Mesothelial cell of epicardium (in vitro differentiated cells): ENCODE results near the gene E2F1. TPM values are rescaled to one million over a fixed set of nuclear protein-coding genes. Genes with fewer than 3 reads are reported as not detected.

Experiments used
- DNase-seq, 2 experiments: peaks; one replicate each; pipeline ENCODE4 v3.0.0; 2021; ENCODE audit warnings: low spot score in 2 of 2; ENCODE audit not compliant: unreplicated experiment in 2 of 2
- H3K27ac Mint-ChIP-seq: 2 replicates; pipeline ENCODE4 v1.8.0; 2021; ENCODE audit warnings: mixed read lengths
- H3K27me3 Mint-ChIP-seq: 2 replicates; pipeline ENCODE4 v1.8.0; 2021; ENCODE audit warnings: low read depth, mixed read lengths
- H3K36me3 Mint-ChIP-seq: 2 replicates; pipeline ENCODE4 v1.8.0; 2021; ENCODE audit warnings: mixed read lengths
- H3K4me1 Mint-ChIP-seq: 2 replicates; pipeline ENCODE4 v1.8.0; 2021; ENCODE audit warnings: mixed read lengths
- H3K4me3 Mint-ChIP-seq: 2 replicates; pipeline ENCODE4 v1.8.0; 2021; ENCODE audit warnings: mild to moderate bottlenecking, moderate library complexity, mixed read lengths
- H3K9me3 Mint-ChIP-seq: 2 replicates; pipeline ENCODE4 v1.8.0; 2021; ENCODE audit warnings: mixed read lengths
- total RNA-seq: library from RNA; stranded (reverse); gene quantifications from 3 replicates; pipeline ENCODE4 v1.2.1, GENCODE V29; 2021
- TF ChIP-seq, protein P1 (sequence below): fragments of 200-600 bp; sonication (generic); IDR thresholded peaks from one replicate; pipeline ENCODE4 v1.5.0; 2021; ENCODE audit warnings: antibody characterized with exemption; ENCODE audit not compliant: unreplicated experiment

Gene E2F1
- total RNA-seq, 1 donor from 2014 or later, result 16.7 TPM

- no peak for DNase-seq
- no peaks in the 10 kb centered on the region for H3K27me3 Mint-ChIP-seq
- no peak overlapping the region for H3K4me3 Mint-ChIP-seq
- TF ChIP-seq, protein P1, sequence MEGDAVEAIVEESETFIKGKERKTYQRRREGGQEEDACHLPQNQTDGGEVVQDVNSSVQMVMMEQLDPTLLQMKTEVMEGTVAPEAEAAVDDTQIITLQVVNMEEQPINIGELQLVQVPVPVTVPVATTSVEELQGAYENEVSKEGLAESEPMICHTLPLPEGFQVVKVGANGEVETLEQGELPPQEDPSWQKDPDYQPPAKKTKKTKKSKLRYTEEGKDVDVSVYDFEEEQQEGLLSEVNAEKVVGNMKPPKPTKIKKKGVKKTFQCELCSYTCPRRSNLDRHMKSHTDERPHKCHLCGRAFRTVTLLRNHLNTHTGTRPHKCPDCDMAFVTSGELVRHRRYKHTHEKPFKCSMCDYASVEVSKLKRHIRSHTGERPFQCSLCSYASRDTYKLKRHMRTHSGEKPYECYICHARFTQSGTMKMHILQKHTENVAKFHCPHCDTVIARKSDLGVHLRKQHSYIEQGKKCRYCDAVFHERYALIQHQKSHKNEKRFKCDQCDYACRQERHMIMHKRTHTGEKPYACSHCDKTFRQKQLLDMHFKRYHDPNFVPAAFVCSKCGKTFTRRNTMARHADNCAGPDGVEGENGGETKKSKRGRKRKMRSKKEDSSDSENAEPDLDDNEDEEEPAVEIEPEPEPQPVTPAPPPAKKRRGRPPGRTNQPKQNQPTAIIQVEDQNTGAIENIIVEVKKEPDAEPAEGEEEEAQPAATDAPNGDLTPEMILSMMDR, result no peak
- peaks cover 13% of the 10 kb centered on the region for H3K4me1 Mint-ChIP-seq
- H3K36me3 Mint-ChIP-seq, result peaks cover 4% of the 10 kb centered on the region
- H3K9me3 Mint-ChIP-seq, result no peaks in the 10 kb centered on the region
- H3K27ac Mint-ChIP-seq, result peak overlapping the region; percentile 10
Observed at GRCh38 chr20:33681728-33682353, 4.3 kb downstream of the E2F1 start.

DNA sequence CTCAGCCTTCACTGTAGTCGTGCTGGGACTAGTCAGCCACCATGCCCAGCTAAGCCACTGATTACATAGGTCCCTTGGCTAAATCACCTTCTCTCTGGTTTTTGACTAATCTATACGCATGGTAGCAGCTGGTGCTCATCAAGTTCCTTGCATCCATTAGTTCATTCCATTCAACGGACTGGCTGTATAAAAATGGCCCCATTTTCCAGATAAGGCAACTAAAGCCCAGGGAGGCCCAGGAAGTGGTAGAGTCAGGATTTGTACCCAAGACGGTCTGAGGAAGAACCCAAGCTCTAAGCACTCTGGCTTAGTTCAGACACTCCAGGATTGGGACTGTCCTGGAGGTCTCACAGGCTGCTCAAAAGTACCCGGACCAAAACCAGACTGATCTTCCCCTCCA is 4.9 kb downstream of the E2F1 start:
- H3K36me3 Mint-ChIP-seq, result peaks cover 4% of the 10 kb centered on the region
- no peak overlapping the region for H3K27ac Mint-ChIP-seq
- DNase-seq, result no peak
- no peak overlapping the region for H3K4me3 Mint-ChIP-seq
- TF ChIP-seq, protein P1, result no peak
- H3K4me1 Mint-ChIP-seq, result peaks cover 9% of the 10 kb centered on the region
- no peaks in the 10 kb centered on the region for H3K27me3 Mint-ChIP-seq
- no peaks in the 10 kb centered on the region for H3K9me3 Mint-ChIP-seq

GRCh38 chr20:33680686-33681085 is 5.5 kb downstream of the E2F1 start:
- no peak overlapping the region for H3K27ac Mint-ChIP-seq
- peaks cover 14% of the 10 kb centered on the region for H3K4me1 Mint-ChIP-seq
- DNase-seq, result no peak
- H3K4me3 Mint-ChIP-seq, result no peak overlapping the region
- TF ChIP-seq, protein P1, result no peak
- no peaks in the 10 kb centered on the region for H3K9me3 Mint-ChIP-seq
- peaks cover 4% of the 10 kb centered on the region for H3K36me3 Mint-ChIP-seq
- no peaks in the 10 kb centered on the region for H3K27me3 Mint-ChIP-seq

DNA sequence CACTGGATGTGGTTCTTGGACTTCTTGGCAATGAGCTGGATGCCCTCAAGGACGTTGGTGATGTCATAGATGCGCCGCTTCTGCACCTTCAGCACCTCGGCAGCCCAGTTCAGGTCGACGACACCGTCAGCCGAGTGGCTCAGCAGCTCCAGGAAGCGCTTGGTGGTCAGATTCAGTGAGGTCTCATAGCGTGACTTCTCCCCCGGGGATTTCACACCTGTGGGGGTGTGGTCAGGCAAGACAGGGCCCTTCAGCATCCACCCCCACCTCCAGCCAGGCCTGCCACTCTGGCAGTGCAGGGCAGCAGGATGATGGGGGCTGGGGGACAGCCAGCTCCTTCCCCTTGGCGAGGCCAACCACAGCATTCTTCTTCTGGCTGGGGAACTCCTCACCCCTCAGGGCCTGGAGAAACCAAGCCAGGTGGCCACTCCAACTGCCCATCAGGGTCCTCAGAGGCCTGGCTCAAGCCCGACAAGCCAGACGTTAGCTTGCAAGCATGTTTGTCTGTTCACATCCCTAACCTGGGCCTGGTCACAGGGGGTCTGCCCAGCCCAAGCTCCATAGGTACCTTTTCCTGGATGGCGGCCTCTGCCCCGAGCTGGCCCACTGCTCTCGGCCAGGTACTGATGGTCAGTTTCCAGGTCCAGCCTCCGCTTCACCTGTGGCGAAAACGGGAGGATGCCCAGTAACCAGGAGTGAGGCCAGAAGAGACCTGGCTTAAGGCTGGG is 6.3 kb downstream of the E2F1 start:
- TF ChIP-seq, protein P1, result no peak
- DNase-seq, result no peak
- Mint-ChIP-seq H3K9me3 (no peaks in the 10 kb centered on the region), H3K36me3 (peaks cover 4% of the 10 kb centered on the region), H3K4me1 (peaks cover 17% of the 10 kb centered on the region), H3K27ac (no peak overlapping the region), H3K27me3 (no peaks in the 10 kb centered on the region), H3K4me3 (no peak overlapping the region)

DNA sequence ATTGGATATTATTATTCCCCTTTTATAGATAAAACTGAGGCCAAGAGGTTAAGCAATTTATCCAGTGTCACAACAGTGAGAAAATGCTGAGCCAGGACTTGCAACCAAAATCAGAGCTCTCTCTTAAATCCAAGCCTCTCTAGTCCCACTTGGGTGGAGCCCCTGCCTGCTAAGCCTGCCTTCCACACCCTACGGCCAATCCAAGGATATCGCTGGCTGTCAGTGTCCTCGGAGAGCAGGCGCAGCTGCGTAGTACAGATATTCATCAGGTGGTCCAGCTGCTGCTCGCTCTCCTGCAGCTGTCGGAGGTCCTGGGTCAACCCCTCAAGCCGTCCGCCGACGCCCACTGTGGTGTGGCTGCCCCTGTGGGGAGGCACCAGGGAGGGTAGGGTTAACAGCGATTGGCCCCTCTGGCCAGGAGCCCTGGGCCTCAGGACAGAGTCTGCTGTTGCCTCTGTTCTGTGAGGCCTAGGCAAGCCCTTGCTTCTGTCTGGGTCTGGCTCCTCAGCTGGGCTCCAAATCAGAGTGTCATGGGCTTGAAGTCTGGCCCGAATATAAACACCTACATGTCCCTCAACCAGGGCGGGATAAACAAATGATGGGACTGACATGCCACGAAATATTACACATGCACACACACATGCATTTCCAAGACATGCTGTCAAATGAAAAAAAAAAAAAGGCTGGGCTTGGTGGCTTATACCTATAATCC is 8.0 kb downstream of the E2F1 start:
- H3K36me3 Mint-ChIP-seq, result peaks cover 4% of the 10 kb centered on the region
- no peaks in the 10 kb centered on the region for H3K9me3 Mint-ChIP-seq
- DNase-seq, result no peak
- H3K4me1 Mint-ChIP-seq, result peaks cover 22% of the 10 kb centered on the region
- no peaks in the 10 kb centered on the region for H3K27me3 Mint-ChIP-seq
- H3K4me3 Mint-ChIP-seq, result no peak overlapping the region
- no peak overlapping the region for H3K27ac Mint-ChIP-seq
- TF ChIP-seq, protein P1, result no peak
